Measurements from ENCODE around the gene DNER. TPM values are rescaled to one million over a fixed set of nuclear protein-coding genes. Genes with fewer than 3 reads are reported as not detected.

DNER gene
- polyA plus RNA-seq, 2 of the 4 experiments (the other 2 are of a cell fraction) = 0.34 to 4.2 TPM

DNA sequence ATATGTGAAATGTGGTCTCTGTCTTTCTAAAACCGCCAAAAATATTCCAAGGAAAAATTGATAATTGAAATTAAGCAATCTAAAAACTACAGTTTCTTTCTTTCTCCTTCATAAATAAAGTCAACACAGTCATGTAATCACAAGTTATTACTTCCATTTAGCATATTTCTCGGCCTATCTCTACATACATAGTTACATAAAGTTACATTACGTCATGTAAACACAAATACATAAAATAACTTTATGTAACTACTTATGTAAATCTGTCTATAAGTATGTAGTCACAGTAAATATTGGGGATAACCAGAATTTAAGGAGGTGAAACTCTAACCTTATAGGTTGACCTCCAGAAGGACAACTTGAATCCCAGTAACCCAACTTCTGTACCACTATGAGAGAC is 394.8 kb downstream of the DNER start (continued):
- TF ChIP-seq KDM5A (IDR thresholded peaks at IDR 0.05) = no peak
- no peak for TF ChIP-seq EP300 (IDR thresholded peaks at IDR 0.05)
- TF ChIP-seq, protein P1, sequence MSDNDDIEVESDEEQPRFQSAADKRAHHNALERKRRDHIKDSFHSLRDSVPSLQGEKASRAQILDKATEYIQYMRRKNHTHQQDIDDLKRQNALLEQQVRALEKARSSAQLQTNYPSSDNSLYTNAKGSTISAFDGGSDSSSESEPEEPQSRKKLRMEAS (IDR thresholded peaks at IDR 0.05) = no peak
- TF ChIP-seq FOXS1 (CRISPR knock-in tag; IDR thresholded peaks at IDR 0.05) = no peak
- TF ChIP-seq EHMT2 (IDR thresholded peaks at IDR 0.05; ENCODE audit: low read depth) = no peak
- no peak for TF ChIP-seq NR3C1 (IDR thresholded peaks at IDR 0.05)
- no peak for TF ChIP-seq SMC3 (IDR thresholded peaks at IDR 0.05)

DNA sequence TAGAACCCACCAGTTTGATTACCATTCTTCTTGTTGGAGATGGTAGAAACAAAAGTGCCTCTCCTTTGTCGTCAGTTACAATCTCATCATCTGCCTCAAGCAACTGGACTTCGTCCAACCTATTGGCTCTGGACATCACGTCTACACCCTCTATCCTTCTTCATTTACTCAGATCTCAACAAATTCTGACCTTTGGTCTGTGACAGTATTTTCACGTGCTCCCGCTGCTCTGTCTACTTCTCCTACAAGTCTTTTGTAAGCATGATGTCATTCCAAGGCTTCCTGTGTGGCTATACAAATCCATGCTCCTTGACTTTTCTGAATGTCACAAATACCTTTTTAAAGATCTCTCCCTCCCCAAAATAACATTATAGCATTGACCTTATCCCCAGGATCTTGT is 400.2 kb downstream of the DNER start:
- H3K4me2 ChIP-seq = no peak overlapping the region
- DNase-seq (ENCODE audit: low read depth in 1 of 2, low spot score in 1 of 2) (no peak), ATAC-seq (no peak), FAIRE-seq (no peak)
- no peak overlapping the region for H3K27ac ChIP-seq
- CTCF ChIA-PET = no interaction called here
- WGBS (ENCODE audit: missing lambda C conversion rate) = 42% methylated on average over 5 of the region's 5 CpGs
- TF ChIP-seq POLR2A (IDR thresholded peaks at IDR 0.05; ENCODE audit: low read length) (no peak), RNF2 (IDR thresholded peaks at IDR 0.05; ENCODE audit: borderline replicate concordance, low read depth) (no peak)
- POLR2A ChIA-PET = no interaction called here
- no peaks in the 10 kb centered on the region for H3K4me1 ChIP-seq
- H3K4me3 ChIP-seq = no peak overlapping the region
- no peaks in the 10 kb centered on the region for H3K9me3 ChIP-seq

DNA sequence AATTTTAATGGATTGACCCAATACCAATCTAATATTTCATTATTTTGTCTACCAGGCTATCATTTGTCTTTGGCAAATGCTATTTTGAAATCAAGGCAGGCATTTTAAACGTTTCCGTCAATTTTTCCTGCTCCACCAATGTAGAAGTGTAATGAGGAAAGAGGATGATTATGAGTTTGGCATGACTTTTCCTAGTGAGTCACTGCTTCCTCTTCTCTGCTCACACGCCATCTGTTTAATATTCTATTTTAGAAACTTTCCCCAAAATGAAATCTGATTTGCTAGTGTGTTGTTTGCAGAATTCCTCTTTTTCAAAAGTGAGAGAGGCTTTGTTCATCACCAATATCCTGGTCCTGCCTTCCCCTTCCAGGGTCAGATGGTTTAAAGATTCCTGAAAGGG is 400.8 kb downstream of the DNER start:
- ChIA-PET POLR2A (no interaction called here), CTCF (no interaction called here)
- whole genome bisulfite sequencing (ENCODE audit: missing lambda C conversion rate) = 48% methylated on average over 3 of the region's 3 CpGs
- Histone ChIP-seq H3K9me3 (no peaks in the 10 kb centered on the region), H3K4me2 (no peak overlapping the region), H3K27ac (no peak overlapping the region), H3K4me1 (no peaks in the 10 kb centered on the region), H3K4me3 (no peak overlapping the region)
- no peak for ATAC-seq
- FAIRE-seq = no peak
- TF ChIP-seq PHF8 (IDR thresholded peaks at IDR 0.05; ENCODE audit: borderline replicate concordance, low read depth) (no peak), MYC (IDR thresholded peaks at IDR 0.05; ENCODE audit: borderline replicate concordance, low read length) (no peak), POLR2AphosphoS2 (conservative IDR thresholded peaks at IDR 0.05; ENCODE audit: low read length) (no peak), EHF (CRISPR knock-in tag; IDR thresholded peaks at IDR 0.05) (no peak), ESRRA (IDR thresholded peaks at IDR 0.05; ENCODE audit: borderline replicate concordance, low read length) (no peak), ZFP36 (IDR thresholded peaks at IDR 0.05; ENCODE audit: borderline replicate concordance, partially characterized antibody) (no peak), RAD21 (conservative IDR thresholded peaks at IDR 0.05 in 1 of 2, IDR thresholded peaks at IDR 0.05 in 1 of 2) (no peak)
- TF ChIP-seq, protein P2, sequence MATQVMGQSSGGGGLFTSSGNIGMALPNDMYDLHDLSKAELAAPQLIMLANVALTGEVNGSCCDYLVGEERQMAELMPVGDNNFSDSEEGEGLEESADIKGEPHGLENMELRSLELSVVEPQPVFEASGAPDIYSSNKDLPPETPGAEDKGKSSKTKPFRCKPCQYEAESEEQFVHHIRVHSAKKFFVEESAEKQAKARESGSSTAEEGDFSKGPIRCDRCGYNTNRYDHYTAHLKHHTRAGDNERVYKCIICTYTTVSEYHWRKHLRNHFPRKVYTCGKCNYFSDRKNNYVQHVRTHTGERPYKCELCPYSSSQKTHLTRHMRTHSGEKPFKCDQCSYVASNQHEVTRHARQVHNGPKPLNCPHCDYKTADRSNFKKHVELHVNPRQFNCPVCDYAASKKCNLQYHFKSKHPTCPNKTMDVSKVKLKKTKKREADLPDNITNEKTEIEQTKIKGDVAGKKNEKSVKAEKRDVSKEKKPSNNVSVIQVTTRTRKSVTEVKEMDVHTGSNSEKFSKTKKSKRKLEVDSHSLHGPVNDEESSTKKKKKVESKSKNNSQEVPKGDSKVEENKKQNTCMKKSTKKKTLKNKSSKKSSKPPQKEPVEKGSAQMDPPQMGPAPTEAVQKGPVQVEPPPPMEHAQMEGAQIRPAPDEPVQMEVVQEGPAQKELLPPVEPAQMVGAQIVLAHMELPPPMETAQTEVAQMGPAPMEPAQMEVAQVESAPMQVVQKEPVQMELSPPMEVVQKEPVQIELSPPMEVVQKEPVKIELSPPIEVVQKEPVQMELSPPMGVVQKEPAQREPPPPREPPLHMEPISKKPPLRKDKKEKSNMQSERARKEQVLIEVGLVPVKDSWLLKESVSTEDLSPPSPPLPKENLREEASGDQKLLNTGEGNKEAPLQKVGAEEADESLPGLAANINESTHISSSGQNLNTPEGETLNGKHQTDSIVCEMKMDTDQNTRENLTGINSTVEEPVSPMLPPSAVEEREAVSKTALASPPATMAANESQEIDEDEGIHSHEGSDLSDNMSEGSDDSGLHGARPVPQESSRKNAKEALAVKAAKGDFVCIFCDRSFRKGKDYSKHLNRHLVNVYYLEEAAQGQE (IDR thresholded peaks at IDR 0.05) = no peak
- TF ChIP-seq, protein P3, sequence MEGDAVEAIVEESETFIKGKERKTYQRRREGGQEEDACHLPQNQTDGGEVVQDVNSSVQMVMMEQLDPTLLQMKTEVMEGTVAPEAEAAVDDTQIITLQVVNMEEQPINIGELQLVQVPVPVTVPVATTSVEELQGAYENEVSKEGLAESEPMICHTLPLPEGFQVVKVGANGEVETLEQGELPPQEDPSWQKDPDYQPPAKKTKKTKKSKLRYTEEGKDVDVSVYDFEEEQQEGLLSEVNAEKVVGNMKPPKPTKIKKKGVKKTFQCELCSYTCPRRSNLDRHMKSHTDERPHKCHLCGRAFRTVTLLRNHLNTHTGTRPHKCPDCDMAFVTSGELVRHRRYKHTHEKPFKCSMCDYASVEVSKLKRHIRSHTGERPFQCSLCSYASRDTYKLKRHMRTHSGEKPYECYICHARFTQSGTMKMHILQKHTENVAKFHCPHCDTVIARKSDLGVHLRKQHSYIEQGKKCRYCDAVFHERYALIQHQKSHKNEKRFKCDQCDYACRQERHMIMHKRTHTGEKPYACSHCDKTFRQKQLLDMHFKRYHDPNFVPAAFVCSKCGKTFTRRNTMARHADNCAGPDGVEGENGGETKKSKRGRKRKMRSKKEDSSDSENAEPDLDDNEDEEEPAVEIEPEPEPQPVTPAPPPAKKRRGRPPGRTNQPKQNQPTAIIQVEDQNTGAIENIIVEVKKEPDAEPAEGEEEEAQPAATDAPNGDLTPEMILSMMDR (IDR thresholded peaks at IDR 0.05) = no peak
- TF ChIP-seq, protein P4, sequence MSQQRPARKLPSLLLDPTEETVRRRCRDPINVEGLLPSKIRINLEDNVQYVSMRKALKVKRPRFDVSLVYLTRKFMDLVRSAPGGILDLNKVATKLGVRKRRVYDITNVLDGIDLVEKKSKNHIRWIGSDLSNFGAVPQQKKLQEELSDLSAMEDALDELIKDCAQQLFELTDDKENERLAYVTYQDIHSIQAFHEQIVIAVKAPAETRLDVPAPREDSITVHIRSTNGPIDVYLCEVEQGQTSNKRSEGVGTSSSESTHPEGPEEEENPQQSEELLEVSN (IDR thresholded peaks at IDR 0.05; ENCODE audit: borderline replicate concordance, low read depth) = no peak
- DNase-seq (ENCODE audit: low read depth in 1 of 2, low spot score in 1 of 2) = no peak

Small RNA genes within 50 kb of the gene (small RNA-seq; reads per million reads assigned to genes)
- 0 reads per million in 6 experiments for gene RNU7-9P

Other genes with a start within 250 kb of the DNER start
- gene TRIP12, start 207.5 kb upstream of the DNER start, polyA plus RNA-seq (2011; rRNA removed) = 132 and 151 TPM in 2 replicates
- gene TRIP12, start 207.5 kb upstream of the DNER start, polyA plus RNA-seq (2017; fragmentation: RNase III; extraction: RNeasy Plus Mini Kit Qiagen cat#74134 plus additional on column Dnase treatment) = 103 to 122 TPM (median 117 TPM) in 3 replicates
- gene FBXO36, start 207.9 kb upstream of the DNER start, polyA plus RNA-seq (2011; rRNA removed) = 5.5 and 5.7 TPM in 2 replicates
- gene FBXO36, start 207.9 kb upstream of the DNER start, polyA plus RNA-seq (2017; fragmentation: RNase III; extraction: RNeasy Plus Mini Kit Qiagen cat#74134 plus additional on column Dnase treatment) = 2.0 to 2.1 TPM (median 2.0 TPM) in 3 replicates